ENCODE data around the gene KLHL33.
"Not testable (repeated sequence)": the region's sequence is repeated elsewhere in the genome, so short reads cannot be mapped to it uniquely, and the experiment has no call there.

The KLHL33 gene

GRCh38 chr14:20454516-20455354 is 18.8 kb upstream of the KLHL33 start, which contains the start of the genes APEX1 and OSGEP:
TSS of gene APEX1 (plus strand) at chr14:20455226. CDS start at chr14:20455646, 420 bp downstream.
TSS of gene OSGEP (minus strand) at chr14:20454812. CDS start at chr14:20454683, 129 bp downstream.
- H3K9me2 ChIP-seq (replicated peaks; ENCODE audit: insufficient read depth, low read length): no peaks in the 10 kb centered on the region
- no peaks in the 10 kb centered on the region for H3K27me3 ChIP-seq (replicated peaks; ENCODE audit: insufficient read depth, low read length)
- DNase-seq: peak; percentile 96
- peak within 1 kb of the TSS; percentile 90 for H3K9ac ChIP-seq (ENCODE audit: low read length)
- H3K4me2 ChIP-seq (ENCODE audit: low read depth, low read length): peak within 1 kb of the TSS; percentile 68
- peaks cover 32% of the 10 kb centered on the region for H3K79me2 ChIP-seq (ENCODE audit: low read length)
- H3K4me1 ChIP-seq (ENCODE audit: low read length): no peaks in the 10 kb centered on the region
- H4K20me1 ChIP-seq (ENCODE audit: insufficient read depth, low read length): peaks cover 3% of the 10 kb centered on the region; the same call in 1 of the 2 replicates
- H3K4me3 ChIP-seq (ENCODE audit: low read length): peak within 1 kb of the TSS; percentile 80
- no peaks in the 10 kb centered on the region for H3K9me3 ChIP-seq (replicated peaks; ENCODE audit: insufficient read depth, low read length)
- TF ChIP-seq EZH2phosphoT487 (IDR thresholded peaks at IDR 0.05; ENCODE audit: low read length) (no peak), EZH2 (optimal IDR thresholded peaks at IDR 0.05; ENCODE audit: low read depth, low read length) (no peak), CTCF (IDR thresholded peaks at IDR 0.05; ENCODE audit: low read length) (no peak)
- H3K36me3 ChIP-seq (replicated peaks; ENCODE audit: insufficient read depth, low read length): no peaks in the 10 kb centered on the region
- H3F3A ChIP-seq (ENCODE audit: insufficient read depth, low read length): peaks cover 5% of the 10 kb centered on the region; the same call in 1 of the 2 replicates
- H3K27ac ChIP-seq (ENCODE audit: low read length): peak within 1 kb of the TSS; percentile 91
- H2AFZ ChIP-seq (ENCODE audit: low read length): peak within 1 kb of the TSS; percentile 70

- H3K36me3 ChIP-seq (replicated peaks; ENCODE audit: insufficient read depth, low read length); H3K27me3 ChIP-seq (replicated peaks; ENCODE audit: insufficient read depth, low read length); H3K4me3 ChIP-seq (ENCODE audit: low read length); DNase-seq; H3K9ac ChIP-seq (ENCODE audit: low read length); H3K4me2 ChIP-seq (ENCODE audit: low read depth, low read length); H3K4me1 ChIP-seq (ENCODE audit: low read length); H3K9me2 ChIP-seq (replicated peaks; ENCODE audit: insufficient read depth, low read length); H4K20me1 ChIP-seq (ENCODE audit: insufficient read depth, low read length); H3K9me3 ChIP-seq (replicated peaks; ENCODE audit: insufficient read depth, low read length); H3F3A ChIP-seq (ENCODE audit: insufficient read depth, low read length); H3K27ac ChIP-seq (ENCODE audit: low read length); H2AFZ ChIP-seq (ENCODE audit: low read length): not testable (repeated sequence)
- peaks cover 31% of the 10 kb centered on the region for H3K79me2 ChIP-seq (ENCODE audit: low read length)
Observed at GRCh38 chr14:20452831-20453230, 16.9 kb upstream of the KLHL33 start.

GRCh38 chr14:20446889-20447288 is 10.9 kb upstream of the KLHL33 start:
- H3K9me3 ChIP-seq (replicated peaks; ENCODE audit: insufficient read depth, low read length): no peaks in the 10 kb centered on the region
- no peaks in the 10 kb centered on the region for H3K27me3 ChIP-seq (replicated peaks; ENCODE audit: insufficient read depth, low read length)
- H4K20me1 ChIP-seq (ENCODE audit: insufficient read depth, low read length): no peaks in the 10 kb centered on the region
- TF ChIP-seq EZH2phosphoT487 (IDR thresholded peaks at IDR 0.05; ENCODE audit: low read length) (no peak), CTCF (IDR thresholded peaks at IDR 0.05; ENCODE audit: low read length) (no peak), EZH2 (optimal IDR thresholded peaks at IDR 0.05; ENCODE audit: low read depth, low read length) (no peak)
- no peak overlapping the region for H2AFZ ChIP-seq (ENCODE audit: low read length)
- H3K9me2 ChIP-seq (replicated peaks; ENCODE audit: insufficient read depth, low read length): no peaks in the 10 kb centered on the region
- no peaks in the 10 kb centered on the region for H3K36me3 ChIP-seq (replicated peaks; ENCODE audit: insufficient read depth, low read length)
- no peak overlapping the region for H3K27ac ChIP-seq (ENCODE audit: low read length)
- no peak for DNase-seq
- no peaks in the 10 kb centered on the region for H3K79me2 ChIP-seq (ENCODE audit: low read length)
- H3K9ac ChIP-seq (ENCODE audit: low read length): no peak overlapping the region
- no peak overlapping the region for H3K4me3 ChIP-seq (ENCODE audit: low read length)
- no peak overlapping the region for H3K4me2 ChIP-seq (ENCODE audit: low read depth, low read length)
- no peaks in the 10 kb centered on the region for H3K4me1 ChIP-seq (ENCODE audit: low read length)
- no peaks in the 10 kb centered on the region for H3F3A ChIP-seq (ENCODE audit: insufficient read depth, low read length)

GRCh38 chr14:20443650-20444049 is 7.7 kb upstream of the KLHL33 start:
- H3K4me3 ChIP-seq (ENCODE audit: low read length); H3K36me3 ChIP-seq (replicated peaks; ENCODE audit: insufficient read depth, low read length); H3F3A ChIP-seq (ENCODE audit: insufficient read depth, low read length); H3K9me2 ChIP-seq (replicated peaks; ENCODE audit: insufficient read depth, low read length); H3K4me2 ChIP-seq (ENCODE audit: low read depth, low read length); H3K9me3 ChIP-seq (replicated peaks; ENCODE audit: insufficient read depth, low read length); H3K9ac ChIP-seq (ENCODE audit: low read length); H2AFZ ChIP-seq (ENCODE audit: low read length); DNase-seq; H3K79me2 ChIP-seq (ENCODE audit: low read length); H3K4me1 ChIP-seq (ENCODE audit: low read length); H4K20me1 ChIP-seq (ENCODE audit: insufficient read depth, low read length); H3K27me3 ChIP-seq (replicated peaks; ENCODE audit: insufficient read depth, low read length); H3K27ac ChIP-seq (ENCODE audit: low read length): not testable (repeated sequence)

All from MM.1S (cell line).